ENCODE measurements around the gene SLC39A5. TPM values are rescaled to one million over a fixed set of nuclear protein-coding genes. Genes with fewer than 3 reads are reported as not detected.

The SLC39A5 gene
- total RNA-seq, 4 donors from 2014 or later, result not detected

GRCh38 chr12:56286044-56286830 lies 56.4 kb downstream of the SLC39A5 start:
- TF ChIP-seq CTCF (IDR thresholded peaks at IDR 0.05), result no peak
- TF ChIP-seq POLR2AphosphoS5 (IDR thresholded peaks at IDR 0.05), result no peak
- no peak for TF ChIP-seq EP300 (IDR thresholded peaks at IDR 0.05)
- TF ChIP-seq POLR2A (IDR thresholded peaks at IDR 0.05; ENCODE audit: low read depth), result no peak
- H3K4me3 ChIP-seq, result no peak overlapping the region
- intact Hi-C loops (cut with DNase I), result no loop called here
- peaks cover 16 to 21% (median 19%) of the 10 kb centered on the region in 4 donors for H3K4me1 ChIP-seq
- no peak for DNase-seq (ENCODE audit: extremely low spot score)
- peaks cover 44 to 82% (median 58%) of the 10 kb centered on the region in 4 donors for H3K36me3 ChIP-seq
- H3K27me3 ChIP-seq, result no peaks in the 10 kb centered on the region
- 39% methylated on average over 4 of the region's 4 CpGs for WGBS
- no peaks in the 10 kb centered on the region for H3K9me3 ChIP-seq
- no peak overlapping the region for H3K27ac ChIP-seq (replicated peaks in 1 of 4)

Other genes starting within 250 kb of the SLC39A5 start
- 10 to 100 TPM; 18.3 to 29.0 (median 25.3) TPM for gene SUOX, start 232.8 kb upstream of the SLC39A5 start, total RNA-seq
- gene IKZF4, start 209.0 kb upstream of the SLC39A5 start, total RNA-seq, result 10 to 100 TPM in 2 of 4 donors, 1 to 10 TPM in 2; 6.2 to 20.4 (median 9.7) TPM
- gene RPS26, start 188.1 kb upstream of the SLC39A5 start, total RNA-seq, result 1,000 to 10,000 TPM in 1 of 4 donors, 100 to 1,000 TPM in 3; 104 to 1,982 (median 577) TPM
- 10 to 100 TPM; 13.9 to 25.0 (median 19.0) TPM for gene ERBB3, start 149.9 kb upstream of the SLC39A5 start, total RNA-seq
- gene PA2G4, start 125.5 kb upstream of the SLC39A5 start, total RNA-seq, result 100 to 1,000 TPM in 2 of 4 donors, 10 to 100 TPM in 2; 90.5 to 133 (median 105) TPM
- 1,000 to 10,000 TPM; 1,962 to 4,166 (median 3,502) TPM for gene RPL41, start 113.4 kb upstream of the SLC39A5 start, total RNA-seq
- 1 to 10 TPM; 5.0 to 7.9 (median 6.6) TPM for gene ZC3H10, start 111.8 kb upstream of the SLC39A5 start, total RNA-seq
- gene ESYT1, start 101.8 kb upstream of the SLC39A5 start, total RNA-seq, result 100 to 1,000 TPM; 151 to 245 (median 214) TPM
- 10 to 100 TPM; 28.5 to 39.4 (median 33.6) TPM for gene MYL6B, start 77.5 kb upstream of the SLC39A5 start, total RNA-seq
- 1,000 to 10,000 TPM; 5,145 to 8,531 (median 5,986) TPM for gene MYL6, start 71.7 kb upstream of the SLC39A5 start, total RNA-seq
- gene SMARCC2, start 40.6 kb upstream of the SLC39A5 start, total RNA-seq, result 100 to 1,000 TPM in 2 of 4 donors, 10 to 100 TPM in 2; 62.1 to 111 (median 94.3) TPM
- gene RNF41, start 8.1 kb upstream of the SLC39A5 start, total RNA-seq, result 100 to 1,000 TPM in 3 of 4 donors, 10 to 100 TPM in 1; 64.4 to 165 (median 109) TPM
- gene NABP2, start 5.7 kb upstream of the SLC39A5 start, total RNA-seq, result 10 to 100 TPM; 27.0 to 36.4 (median 30.9) TPM
- 10 to 100 TPM; 13.8 to 31.5 (median 19.6) TPM for gene ANKRD52, start 28.3 kb downstream of the SLC39A5 start, total RNA-seq
- gene COQ10A, start 36.9 kb downstream of the SLC39A5 start, total RNA-seq, result 10 to 100 TPM; 12.4 to 22.8 (median 15.7) TPM
- 100 to 1,000 TPM in 3 of 4 donors, 10 to 100 TPM in 1; 91.8 to 155 (median 111) TPM for gene CS, start 70.3 kb downstream of the SLC39A5 start, total RNA-seq
- 10 to 100 TPM; 48.8 to 61.5 (median 50.3) TPM for gene CNPY2, start 85.9 kb downstream of the SLC39A5 start, total RNA-seq
- 10 to 100 TPM; 14.1 to 34.5 (median 24.4) TPM for gene PAN2, start 103.9 kb downstream of the SLC39A5 start, total RNA-seq
- gene IL23A, start 108.8 kb downstream of the SLC39A5 start, total RNA-seq, result not detected
- 10 to 100 TPM; 55.7 to 78.9 (median 68.2) TPM for gene STAT2, start 130.1 kb downstream of the SLC39A5 start, total RNA-seq
- not detected for gene APOF, start 132.8 kb downstream of the SLC39A5 start, total RNA-seq
- gene TIMELESS, start 219.4 kb downstream of the SLC39A5 start, total RNA-seq, result 1 to 10 TPM; 2.3 to 4.1 (median 2.4) TPM
- not detected for gene MIP, start 224.6 kb downstream of the SLC39A5 start, total RNA-seq
- gene SPRYD4, start 238.5 kb downstream of the SLC39A5 start, total RNA-seq, result 1 to 10 TPM; 1.4 to 2.2 (median 1.9) TPM